ENCODE data around the gene ANAPC10. TPM values are rescaled to one million over a fixed set of nuclear protein-coding genes. Genes with fewer than 3 reads are reported as not detected.

ANAPC10 gene
- total RNA-seq, 6 experiments from 2014 or later = 16.3 to 20.0 (median 18.0) TPM

DNA sequence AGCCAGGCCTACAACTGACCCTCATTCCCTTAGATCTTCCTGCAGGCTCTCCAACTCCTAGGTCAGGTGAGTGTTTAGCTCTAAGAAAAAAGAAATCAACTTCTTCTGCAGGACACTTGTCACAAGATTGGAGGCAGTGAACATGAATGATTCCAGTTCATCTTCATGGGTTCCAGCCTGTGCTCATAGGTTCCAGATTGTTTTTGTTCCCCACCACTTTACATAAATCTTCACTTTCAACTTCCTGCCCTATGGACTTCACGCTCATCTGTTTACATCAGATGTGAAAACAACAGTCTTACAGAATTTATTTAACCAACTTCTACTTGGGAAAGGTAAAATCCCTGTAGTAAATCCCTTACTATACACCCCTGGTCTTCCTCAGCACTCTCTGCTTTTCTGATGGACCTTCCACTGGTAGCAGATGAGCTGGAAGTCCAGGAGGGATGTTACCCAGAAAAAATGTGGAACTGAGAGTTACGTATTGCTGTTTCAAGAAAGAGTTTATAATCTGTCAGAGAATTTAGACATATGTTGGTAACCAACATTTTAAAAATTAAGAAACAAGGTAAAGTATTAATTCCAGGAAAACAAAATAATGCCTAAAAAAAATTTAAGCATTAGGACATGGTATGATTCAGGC is 62.4 kb downstream of the ANAPC10 start:
- H3K27ac Mint-ChIP-seq = peak overlapping the region; percentile 25; the same call in 1 of the 2 replicates
- H3K4me1 Mint-ChIP-seq (ENCODE audit: low read depth) = peaks cover 29% of the 10 kb centered on the region
- no peaks in the 10 kb centered on the region for H3K27me3 Mint-ChIP-seq (ENCODE audit: insufficient read depth)
- no peak for DNase-seq
- no peaks in the 10 kb centered on the region for H3K9me3 Mint-ChIP-seq
- peaks cover 22% of the 10 kb centered on the region for H3K36me3 Mint-ChIP-seq (ENCODE audit: low read depth)
- no peak overlapping the region for H3K4me3 Mint-ChIP-seq
- TF ChIP-seq, protein P1, sequence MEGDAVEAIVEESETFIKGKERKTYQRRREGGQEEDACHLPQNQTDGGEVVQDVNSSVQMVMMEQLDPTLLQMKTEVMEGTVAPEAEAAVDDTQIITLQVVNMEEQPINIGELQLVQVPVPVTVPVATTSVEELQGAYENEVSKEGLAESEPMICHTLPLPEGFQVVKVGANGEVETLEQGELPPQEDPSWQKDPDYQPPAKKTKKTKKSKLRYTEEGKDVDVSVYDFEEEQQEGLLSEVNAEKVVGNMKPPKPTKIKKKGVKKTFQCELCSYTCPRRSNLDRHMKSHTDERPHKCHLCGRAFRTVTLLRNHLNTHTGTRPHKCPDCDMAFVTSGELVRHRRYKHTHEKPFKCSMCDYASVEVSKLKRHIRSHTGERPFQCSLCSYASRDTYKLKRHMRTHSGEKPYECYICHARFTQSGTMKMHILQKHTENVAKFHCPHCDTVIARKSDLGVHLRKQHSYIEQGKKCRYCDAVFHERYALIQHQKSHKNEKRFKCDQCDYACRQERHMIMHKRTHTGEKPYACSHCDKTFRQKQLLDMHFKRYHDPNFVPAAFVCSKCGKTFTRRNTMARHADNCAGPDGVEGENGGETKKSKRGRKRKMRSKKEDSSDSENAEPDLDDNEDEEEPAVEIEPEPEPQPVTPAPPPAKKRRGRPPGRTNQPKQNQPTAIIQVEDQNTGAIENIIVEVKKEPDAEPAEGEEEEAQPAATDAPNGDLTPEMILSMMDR (IDR thresholded peaks at IDR 0.05) = no peak

DNA sequence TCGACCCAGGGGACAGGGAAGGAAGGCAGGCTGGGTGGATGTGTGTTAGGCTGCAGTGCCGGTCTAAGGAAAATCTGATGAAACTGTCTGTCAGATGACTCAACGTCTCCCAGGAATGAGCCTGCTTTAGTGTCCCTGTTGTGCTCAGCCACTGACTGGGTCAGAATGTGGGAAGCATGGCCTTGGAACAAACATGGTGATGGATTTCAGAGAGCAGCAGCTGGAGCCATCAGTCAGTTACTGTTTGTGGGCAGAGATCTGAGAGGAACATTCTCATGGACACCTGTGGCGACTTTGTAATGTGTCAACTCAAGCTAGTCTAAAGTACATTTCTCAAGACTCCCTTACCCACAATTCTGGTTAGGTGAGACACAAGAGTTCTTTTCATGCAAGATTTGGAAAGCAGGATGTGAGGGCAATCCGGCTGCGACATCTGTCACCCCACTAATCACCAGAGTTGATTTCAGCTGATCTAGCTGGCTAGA is 63.2 kb downstream of the ANAPC10 start:
- Mint-ChIP-seq H3K4me1 (ENCODE audit: low read depth) (peaks cover 29% of the 10 kb centered on the region), H3K36me3 (ENCODE audit: low read depth) (peaks cover 24% of the 10 kb centered on the region), H3K27me3 (ENCODE audit: insufficient read depth) (no peaks in the 10 kb centered on the region), H3K9me3 (no peaks in the 10 kb centered on the region), H3K4me3 (no peak overlapping the region), H3K27ac (peak overlapping the region; percentile 70)
- TF ChIP-seq, protein P1 (IDR thresholded peaks at IDR 0.05) = no peak
- peak; percentile 68 for DNase-seq

DNA sequence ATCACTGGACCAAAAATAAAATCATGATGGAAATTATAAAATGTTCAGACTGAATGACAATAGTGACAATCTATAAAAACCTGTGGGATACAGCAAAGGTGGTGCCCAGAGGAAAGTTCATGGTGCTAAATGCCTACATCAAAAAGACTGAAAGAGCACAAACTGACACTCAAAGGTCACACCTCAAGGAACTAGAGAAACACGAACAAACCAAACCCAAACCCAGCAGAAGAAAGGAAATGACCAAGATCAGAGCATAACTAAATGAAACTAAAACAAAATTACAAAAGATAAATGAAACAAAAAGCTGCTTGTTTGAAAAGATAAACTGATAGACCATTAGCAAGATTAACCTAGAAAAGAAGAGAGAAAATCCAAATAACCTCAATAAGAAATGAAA is 78.7 kb downstream of the ANAPC10 start:
- Mint-ChIP-seq H3K4me3 (no peak overlapping the region), H3K27me3 (ENCODE audit: insufficient read depth) (no peaks in the 10 kb centered on the region), H3K4me1 (ENCODE audit: low read depth) (no peaks in the 10 kb centered on the region), H3K27ac (no peak overlapping the region), H3K9me3 (peaks cover 16% of the 10 kb centered on the region), H3K36me3 (ENCODE audit: low read depth) (peaks cover 55% of the 10 kb centered on the region)
- TF ChIP-seq, protein P1 (IDR thresholded peaks at IDR 0.05) = no peak
- no peak for DNase-seq

DNA sequence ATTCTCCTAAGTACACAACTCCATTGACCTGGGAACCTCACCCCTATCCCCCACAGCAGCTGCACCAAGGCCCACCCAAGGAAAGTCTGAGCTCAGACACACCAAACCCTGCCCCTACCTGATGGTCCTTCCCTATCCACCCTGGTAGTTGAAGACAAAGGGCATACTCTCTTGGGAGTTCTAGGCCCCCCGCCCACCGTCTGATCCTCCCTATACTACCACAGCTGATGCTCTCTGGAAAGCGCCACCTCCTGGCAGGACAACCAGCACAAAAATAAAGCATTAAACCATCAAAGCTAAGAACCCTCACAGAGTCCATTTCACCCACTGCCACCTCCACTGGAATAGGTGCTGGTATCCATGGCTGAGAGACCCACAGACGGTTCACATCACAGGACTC is 83.6 kb downstream of the ANAPC10 start:
- no peak for DNase-seq
- peaks cover 16% of the 10 kb centered on the region for H3K4me1 Mint-ChIP-seq (ENCODE audit: low read depth)
- peaks cover 1% of the 10 kb centered on the region for H3K27me3 Mint-ChIP-seq (ENCODE audit: insufficient read depth)
- peaks cover 9% of the 10 kb centered on the region for H3K9me3 Mint-ChIP-seq
- H3K36me3 Mint-ChIP-seq (ENCODE audit: low read depth) = peaks cover 39% of the 10 kb centered on the region
- H3K27ac Mint-ChIP-seq = no peak overlapping the region
- TF ChIP-seq, protein P1 (IDR thresholded peaks at IDR 0.05) = peak; percentile 23; the same call in 1 of the 2 replicates
- H3K4me3 Mint-ChIP-seq = no peak overlapping the region

DNA sequence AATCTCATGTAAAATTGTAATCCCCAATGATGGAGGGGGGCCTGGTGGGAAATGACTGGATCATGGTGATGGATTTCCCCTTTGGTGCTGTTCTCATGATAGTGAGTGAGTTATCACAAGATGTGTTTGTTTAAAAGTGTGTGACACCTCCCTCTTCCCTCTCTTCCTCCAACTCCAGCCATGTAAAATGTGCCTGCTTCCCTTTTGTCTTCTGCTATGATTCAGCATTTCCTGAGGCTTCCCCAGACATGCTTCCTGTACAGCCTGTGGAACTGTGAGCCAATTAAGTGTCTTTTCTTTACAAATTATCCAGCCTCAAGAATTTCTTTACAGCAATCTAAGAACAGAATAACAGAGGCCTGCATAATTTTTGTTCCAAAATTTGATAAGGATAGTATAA is 85.2 kb downstream of the ANAPC10 start:
- H3K4me1 Mint-ChIP-seq (ENCODE audit: low read depth) = peaks cover 16% of the 10 kb centered on the region
- peaks cover 1% of the 10 kb centered on the region for H3K27me3 Mint-ChIP-seq (ENCODE audit: insufficient read depth)
- H3K27ac Mint-ChIP-seq = peak overlapping the region; percentile 90
- H3K36me3 Mint-ChIP-seq (ENCODE audit: low read depth) = peaks cover 35% of the 10 kb centered on the region
- H3K9me3 Mint-ChIP-seq = peaks cover 9% of the 10 kb centered on the region
- TF ChIP-seq, protein P1 (IDR thresholded peaks at IDR 0.05) = no peak
- DNase-seq = peak; percentile 33
- no peak overlapping the region; the same call in 1 of the 2 replicates for H3K4me3 Mint-ChIP-seq
